GM21390 (cell line): ENCODE measurements around the gene UIMC1.

Experiments
- ATAC-seq: cut with Tn5 transposase; IDR thresholded peaks from one replicate; pipeline ENCODE4 v1.9.1; 2021; ENCODE audit not compliant: unreplicated experiment

UIMC1 gene

DNA sequence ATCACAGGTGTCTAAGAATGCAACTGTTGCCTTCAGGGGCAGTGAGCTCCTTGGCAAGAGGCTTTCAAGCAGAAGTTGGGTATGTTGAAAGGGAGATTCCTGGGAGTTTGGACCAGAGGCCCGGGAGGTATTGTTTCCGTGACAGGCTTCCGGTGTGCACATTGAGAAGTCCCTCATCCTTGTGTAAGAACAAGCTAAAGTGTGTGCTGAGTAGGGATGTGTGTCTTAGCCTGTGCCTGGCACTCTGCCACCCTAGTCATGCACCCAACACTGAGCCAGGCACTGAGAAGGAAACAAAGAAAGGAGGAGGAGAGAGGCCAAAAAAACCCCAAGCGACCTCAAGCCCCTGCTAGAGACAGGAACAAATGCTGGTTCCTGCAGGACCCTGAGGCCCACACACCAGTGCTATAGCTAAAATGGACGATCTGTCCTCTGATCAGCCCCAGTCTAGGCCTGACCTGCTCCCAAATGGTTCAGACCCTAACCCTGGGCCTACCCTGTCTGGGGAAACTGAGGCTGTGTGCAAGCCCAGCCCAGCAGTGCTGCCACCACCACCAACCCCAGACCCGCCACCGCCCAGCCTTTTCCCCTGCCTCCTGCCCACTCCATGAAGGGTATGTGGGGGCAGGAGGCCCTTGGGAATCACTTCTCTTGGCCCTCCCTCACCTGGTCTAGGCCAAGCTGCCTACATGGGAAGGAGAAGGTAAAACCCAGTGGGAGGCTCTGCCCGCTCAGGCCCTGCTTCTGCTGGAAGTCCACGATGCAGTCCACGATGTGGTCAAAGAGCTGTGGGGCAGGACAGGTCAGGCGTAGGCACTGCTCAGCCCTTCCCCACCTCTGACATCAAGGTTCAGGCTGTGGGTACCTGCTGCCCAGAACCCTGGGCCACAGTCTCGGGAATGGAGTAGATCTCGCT is 120.0 kb downstream of the UIMC1 start:
- no peak for ATAC-seq

DNA sequence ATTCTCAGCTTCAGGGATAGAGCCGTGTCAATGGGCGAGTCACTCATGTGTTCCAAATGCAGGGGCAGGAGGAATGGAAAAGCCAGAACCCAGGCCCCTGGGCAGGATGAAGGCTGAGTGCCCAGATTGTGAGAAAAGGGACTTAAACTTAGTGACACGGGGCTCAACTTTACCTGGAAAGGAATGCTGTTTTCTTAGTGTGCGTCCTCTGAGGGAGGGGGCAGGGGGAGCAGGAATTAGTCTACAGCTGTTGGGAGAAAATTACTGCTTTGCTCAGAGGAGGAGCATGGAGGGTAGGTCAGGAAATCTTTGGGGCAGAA is 122.0 kb downstream of the UIMC1 start:
- ATAC-seq = no peak

DNA sequence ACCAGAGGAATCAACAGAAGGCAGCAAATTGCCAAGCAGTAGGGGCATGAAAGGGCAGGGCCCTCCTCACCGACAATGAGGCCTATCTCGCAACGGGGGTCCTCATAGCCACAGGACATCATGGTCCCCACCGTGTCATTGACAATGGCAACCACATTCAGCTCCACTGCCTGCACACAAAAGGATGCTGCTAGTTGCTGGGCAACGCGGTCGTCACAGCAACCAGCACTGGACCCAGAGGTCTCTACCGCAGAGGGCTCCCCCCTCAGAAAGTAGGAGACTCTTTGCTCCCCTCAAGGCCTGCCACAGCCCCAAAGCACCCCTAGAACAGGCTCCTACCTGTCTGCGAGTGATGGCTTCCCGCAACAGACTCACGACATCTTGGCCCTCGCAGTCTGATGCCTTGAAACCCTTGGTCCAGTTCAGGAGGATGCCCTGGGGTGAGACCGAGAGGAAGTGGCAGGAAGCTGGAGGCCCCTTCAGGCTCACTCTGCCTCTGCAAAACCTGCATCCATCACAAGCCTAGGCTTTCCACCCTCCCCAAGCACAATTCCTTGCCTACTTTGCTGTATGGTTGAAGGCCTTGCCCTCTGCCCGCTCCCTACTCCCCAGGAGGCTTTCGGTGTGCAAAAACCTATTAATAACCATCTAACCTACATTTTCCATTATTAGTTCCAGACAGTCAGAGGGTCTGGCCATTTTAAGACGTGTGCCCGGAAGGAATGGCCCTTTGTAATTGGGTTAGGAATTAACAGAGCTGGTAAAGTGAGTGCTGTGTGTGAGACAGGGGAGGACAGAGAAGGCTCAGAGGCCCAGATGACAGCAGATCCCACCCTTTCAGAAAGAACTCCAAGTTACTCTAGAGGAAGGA is 122.6 kb downstream of the UIMC1 start:
- no peak for ATAC-seq

DNA sequence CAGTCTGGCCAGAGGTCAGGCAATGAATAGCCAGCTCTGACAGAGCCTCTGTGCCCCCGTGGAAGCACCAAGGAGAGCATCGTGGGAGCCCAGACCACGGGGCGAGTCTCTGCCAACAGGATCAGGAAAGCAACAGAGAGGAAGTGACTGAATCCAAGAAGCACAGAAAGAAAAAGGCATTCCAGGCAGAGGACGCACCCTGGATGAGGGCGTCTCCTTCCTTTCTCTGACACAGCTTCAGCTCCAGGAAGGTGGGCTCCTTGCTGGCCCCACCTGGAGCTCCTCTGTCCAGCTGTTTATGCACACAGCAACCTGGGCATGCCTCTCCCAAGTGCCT is 124.0 kb downstream of the UIMC1 start:
- ATAC-seq = no peak

DNA sequence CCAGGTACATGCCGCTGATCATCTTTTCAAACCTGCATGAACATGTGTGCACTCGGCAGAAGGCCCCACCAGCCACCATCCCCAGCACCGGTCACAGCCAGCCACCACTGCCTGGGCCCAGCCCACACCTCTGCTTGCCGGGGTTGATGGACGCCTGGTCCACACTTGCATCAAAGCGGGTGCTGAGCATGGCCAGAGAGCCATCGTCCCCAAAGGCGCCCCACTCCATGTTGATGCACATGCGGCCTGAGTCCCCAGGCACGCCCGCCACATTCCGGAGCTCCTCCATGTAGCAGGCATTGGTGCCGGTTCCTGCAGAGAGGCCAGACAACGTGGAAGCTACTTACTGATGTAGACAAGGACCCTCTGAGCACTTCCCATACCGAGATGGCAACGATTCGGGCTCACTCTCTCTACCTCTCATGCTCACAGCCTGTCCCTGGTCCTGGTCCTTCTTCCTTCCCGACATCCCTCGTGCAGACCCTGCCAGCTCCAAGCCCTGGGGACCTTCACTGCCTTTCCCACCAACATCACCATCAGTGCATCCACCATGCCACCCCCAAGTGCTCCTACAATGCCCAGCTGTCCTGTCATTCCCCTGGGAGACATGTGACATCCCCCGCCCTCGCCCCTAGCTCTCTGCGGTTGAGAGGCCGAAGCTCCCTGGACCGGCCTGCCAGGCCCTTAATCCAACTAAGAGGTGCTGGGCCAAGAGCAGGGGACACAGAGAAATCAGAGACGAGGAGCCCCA is 124.6 kb downstream of the UIMC1 start:
- no peak for ATAC-seq

DNA sequence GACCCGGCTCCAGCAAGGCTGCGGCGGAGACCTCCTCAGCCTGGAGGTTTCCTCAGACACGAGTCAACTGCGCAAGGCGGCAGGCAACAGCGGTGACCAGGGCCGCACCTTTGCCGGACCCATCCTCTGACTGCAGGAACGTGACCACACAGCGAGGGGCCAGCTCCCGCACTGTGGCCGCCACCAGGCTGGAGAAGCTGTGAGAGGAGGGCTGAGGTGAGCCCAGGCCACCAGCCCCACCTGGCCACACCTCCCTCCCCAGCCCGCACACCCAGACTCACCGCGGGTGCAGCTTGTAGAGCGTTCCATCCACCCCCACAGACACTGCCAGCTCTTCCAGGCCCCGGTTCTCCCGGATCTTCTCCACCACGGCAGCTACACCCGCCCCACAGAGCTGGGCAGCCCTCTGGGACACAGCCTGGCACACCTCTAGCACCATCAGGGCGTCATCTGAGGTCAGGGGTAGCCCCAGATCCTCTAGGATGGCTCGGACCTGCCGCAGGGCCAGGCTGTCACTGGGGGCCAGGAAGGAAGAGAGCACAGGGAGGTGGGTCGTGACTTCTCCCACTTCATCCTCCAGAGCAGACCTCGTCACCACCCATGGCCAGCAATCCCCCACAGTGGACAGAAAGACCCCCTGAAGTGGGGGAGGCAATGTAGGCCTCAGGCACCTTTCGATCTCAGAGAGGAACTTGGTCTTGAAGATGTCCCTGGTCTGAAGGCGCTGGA is 125.4 kb downstream of the UIMC1 start:
- no peak for ATAC-seq

DNA sequence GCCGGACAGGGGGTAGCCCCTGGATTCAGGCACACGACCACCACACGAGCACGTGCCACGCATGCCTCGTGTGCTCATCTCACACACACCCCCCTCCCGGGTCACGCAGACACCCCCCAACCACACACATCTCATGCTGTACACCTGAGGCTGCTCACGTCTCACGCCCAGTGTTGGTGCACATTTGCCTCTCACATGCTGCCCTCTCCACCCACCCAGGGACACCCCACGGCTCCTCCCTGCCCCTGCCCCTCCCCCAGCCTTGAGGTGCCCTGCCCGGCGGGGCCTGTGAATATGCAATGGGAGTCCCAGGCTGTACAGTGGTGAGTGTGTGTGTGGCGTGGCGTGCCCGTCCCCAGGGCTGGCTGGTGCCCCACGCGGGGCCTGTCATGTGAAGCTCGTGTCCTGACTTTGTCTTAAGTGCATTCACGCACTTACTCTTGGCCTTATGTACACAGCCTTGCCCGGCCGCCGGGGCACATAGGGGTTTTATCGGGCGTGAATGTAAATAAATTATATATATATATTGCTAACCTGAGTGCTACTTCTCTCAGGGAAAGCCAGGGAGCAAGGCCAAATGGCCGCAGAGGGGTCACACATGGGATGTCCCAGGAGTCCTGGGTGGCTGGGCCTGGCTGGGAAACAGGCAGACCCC is 126.1 kb downstream of the UIMC1 start:
- no peak for ATAC-seq

DNA sequence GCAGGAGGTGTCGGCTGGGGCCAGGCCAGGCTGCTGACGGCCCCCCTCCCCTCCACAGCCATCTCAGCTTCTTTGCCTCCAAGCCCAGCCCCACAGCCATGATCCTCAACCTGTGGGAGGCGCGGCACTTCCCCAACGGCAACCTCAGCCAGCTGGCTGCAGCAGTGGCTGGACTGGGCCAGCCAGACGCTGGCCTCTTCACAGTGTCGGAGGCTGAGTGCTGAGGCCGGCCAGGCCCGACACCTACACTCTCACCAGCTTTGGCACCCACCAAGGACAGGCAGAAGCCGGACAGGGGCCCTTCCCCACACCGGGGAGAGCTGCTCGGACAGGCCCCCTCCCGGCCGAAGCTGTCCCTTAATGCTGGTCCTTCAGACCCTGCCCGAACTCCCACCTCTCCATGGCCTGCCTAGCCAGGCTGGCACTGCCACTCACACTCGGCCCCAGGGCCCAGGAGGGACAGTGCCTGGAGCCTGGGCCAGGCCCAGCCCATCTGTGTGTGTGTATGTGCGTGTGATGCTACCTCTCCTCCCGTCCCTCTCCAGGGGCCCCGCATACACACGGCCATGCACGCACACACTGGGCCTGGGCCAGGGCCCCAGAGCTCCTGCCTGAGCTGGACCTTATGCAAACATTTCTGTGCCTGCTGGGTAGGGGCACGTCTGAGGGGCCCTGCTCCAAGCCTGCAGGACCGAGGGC is 126.8 kb downstream of the UIMC1 start:
- ATAC-seq = no peak

DNA sequence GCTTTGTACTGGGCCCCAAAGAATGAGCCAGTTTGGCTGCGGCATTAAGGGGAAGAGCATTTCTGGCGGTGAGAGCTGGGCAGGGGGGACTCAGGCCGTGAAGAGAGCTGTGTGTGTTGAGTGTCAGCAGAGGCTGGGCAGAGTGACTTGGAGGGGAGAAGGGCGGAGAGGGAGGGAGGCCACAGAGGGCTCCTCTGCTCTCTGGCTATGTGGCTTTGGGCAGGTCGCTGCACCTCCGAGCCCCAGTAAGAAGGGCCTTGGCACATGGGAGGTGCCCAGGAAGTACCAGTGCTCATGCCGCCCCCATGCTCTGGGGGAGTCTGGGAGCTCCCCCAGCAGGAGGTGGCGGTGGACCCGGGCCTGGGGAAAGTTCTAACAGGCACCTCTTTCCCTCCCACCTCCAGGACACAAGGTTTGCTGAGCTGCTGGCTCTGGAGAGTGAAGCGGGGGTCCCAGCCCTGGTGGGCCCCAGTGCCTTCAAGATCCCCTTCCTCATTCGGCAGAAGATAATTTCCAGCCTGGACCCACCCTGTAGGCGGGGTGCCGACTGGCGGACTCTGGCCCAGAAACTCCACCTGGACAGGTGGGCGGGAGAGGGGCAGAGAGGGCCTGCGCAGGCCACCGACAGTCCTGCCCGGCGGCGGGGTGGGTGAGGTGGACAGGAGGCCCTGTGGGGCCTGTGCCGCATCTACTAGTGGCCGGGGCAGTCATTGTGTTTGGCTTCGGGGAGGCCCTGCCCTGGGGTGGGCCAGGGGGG is 127.5 kb downstream of the UIMC1 start:
- ATAC-seq = no peak

DNA sequence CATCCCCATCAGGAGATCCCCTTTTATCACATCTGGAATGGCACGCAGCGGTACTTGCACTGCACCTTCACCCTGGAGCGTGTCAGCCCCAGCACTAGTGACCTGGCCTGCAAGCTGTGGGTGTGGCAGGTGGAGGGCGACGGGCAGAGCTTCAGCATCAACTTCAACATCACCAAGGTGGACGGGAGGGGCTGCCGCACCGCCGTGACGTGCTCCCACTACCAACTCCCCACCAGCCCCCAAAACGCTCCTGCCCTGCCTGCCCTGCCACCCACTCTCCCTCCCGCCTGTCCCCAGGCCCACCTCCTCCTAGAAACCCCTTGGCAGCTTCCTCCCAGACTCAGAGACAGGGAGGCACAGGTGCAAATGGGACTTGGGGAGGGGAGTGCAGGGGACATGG is 128.1 kb downstream of the UIMC1 start:
- ATAC-seq = no peak

DNA sequence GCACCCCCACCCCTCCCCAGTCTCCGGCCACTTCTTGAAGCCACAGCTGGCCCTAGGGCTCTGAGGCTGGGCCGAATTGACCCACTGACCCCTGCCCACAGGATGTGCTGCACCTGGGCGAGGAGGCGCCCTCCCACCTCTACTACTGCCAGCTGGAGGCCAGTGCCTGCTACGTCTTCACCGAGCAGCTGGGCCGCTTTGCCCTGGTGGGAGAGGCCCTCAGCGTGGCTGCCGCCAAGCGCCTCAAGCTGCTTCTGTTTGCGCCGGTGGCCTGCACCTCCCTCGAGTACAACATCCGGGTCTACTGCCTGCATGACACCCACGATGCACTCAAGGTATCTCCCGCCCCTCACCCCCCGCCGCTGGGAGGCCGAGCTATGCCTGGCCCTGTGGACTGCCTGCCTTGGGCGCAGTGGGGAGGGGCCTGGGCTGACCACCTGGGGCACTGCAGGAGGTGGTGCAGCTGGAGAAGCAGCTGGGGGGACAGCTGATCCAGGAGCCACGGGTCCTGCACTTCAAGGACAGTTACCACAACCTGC is 128.7 kb downstream of the UIMC1 start:
- ATAC-seq = no peak

DNA sequence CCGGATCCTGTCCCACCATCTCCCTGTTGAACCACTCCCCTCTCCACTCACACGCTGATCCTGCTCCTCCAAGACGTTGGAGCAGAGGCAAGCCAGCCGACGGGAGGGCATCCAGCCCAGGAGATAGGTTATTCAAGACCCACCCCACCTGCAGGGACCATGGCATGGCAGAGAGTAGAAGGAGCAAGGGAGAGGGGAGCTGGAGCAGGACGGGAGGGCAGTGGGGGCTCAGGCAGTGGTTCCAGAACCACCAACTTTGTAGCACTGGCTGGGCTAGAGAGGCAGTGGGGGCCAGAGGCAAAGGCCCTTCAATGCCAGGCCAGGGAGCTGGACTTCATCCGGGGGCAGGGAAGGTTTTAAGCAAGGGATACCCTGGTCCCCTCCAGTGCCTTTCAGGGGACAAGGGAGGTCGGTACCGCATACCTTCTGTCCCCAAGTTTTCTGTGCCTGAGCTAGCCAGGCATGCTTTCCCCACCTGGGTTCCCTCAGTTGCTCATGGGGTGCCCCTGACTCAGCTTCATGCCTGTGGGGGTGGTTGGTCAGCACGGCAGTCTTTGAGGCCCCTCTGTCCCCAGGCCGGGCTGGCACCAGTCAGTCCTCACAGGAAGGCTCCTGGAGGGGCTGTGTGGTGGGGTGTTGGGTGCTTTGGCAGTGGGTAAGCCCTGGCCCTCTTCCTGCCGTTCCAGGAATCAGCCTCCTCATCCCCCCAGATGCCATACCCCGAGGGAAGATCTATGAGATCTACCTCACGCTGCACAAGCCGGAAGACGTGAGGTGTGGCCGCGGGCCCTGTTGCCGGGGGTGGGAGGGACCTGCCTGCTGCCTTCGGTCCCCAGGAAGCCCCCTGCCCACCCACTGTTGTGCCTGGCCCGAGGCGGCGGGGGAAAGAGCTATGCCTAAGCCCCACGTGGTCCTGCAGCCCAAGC is 129.8 kb downstream of the UIMC1 start:
- no peak for ATAC-seq

DNA sequence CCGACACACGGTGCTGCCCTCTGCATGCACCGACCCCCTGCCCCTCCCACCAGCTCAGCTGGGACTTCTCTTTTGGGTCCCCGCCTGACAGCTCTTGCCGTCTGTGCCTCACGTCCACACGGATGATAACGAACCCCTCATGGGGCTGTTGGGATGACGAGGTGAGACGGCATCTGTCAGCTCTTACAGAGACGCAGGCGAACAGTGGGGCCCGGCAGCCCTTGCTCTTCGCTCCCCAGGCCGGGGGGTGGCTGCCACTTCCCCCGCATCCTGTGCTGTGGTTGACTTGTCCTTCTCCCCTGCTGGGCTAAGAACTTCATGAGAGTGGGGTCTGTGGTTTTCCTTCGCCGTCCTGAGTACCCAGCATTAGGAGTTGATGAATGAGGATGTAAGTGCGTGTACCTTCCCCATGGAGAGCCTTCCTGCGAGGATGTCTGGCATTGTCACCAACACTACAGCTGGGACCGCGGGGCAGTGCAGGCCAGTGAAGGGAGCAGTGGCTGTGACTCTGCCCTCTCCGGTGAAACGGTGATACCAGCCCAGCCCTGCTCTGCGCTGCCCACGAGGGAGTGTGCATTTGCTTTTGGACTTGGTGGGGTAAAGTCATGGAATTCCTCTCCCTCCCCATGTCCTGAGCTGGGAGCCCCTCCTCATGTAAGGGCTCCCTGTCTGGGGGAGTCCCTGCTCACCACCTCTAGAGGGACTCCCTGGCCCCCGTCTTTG is 130.6 kb downstream of the UIMC1 start:
- ATAC-seq = no peak

DNA sequence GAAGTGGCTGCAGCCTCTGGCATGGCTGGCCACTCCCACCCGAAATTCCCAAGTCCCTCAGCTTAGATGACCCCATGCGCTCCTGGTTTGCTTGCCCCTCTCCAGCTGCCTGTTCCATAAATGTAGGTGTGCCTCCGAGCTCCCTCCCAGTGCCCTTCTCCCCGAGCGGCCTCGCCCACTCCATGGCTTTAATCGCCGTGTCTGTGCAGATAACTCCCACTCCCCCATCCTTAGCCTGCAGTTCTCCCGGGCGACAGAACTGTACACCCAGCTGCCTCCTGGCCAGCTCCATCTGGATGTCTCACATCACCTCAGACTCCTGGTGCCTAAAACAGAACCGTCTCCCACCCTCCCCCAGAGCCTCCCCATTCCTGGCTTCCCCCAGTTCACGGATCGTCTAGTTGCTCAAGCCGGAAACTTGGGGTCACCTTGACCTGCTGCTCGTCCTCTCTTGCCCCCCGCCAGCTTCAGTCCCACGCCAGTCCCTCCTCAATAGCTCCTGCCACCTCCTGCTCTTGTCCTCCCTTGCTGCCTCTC is 131.5 kb downstream of the UIMC1 start:
- no peak for ATAC-seq

DNA sequence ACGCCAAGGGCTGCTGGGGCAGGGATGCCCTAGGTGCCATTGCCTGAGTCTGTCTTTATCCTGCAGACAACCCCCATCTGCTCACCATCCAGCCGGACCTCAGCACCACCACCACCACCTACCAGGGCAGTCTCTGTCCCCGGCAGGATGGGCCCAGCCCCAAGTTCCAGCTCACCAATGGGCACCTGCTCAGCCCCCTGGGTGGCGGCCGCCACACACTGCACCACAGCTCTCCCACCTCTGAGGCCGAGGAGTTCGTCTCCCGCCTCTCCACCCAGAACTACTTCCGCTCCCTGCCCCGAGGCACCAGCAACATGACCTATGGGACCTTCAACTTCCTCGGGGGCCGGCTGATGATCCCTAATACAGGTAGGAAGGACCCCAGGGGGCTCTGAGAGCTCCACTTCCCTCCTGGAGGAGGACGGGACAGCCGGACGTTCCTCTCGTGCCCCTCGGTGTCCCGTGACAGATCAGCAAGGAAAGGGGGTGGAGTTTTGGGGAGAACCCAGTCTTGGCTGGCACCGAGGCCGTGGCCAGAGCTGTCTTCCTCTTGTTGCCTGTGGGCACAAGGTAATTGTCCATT is 132.3 kb downstream of the UIMC1 start:
- ATAC-seq = no peak

DNA sequence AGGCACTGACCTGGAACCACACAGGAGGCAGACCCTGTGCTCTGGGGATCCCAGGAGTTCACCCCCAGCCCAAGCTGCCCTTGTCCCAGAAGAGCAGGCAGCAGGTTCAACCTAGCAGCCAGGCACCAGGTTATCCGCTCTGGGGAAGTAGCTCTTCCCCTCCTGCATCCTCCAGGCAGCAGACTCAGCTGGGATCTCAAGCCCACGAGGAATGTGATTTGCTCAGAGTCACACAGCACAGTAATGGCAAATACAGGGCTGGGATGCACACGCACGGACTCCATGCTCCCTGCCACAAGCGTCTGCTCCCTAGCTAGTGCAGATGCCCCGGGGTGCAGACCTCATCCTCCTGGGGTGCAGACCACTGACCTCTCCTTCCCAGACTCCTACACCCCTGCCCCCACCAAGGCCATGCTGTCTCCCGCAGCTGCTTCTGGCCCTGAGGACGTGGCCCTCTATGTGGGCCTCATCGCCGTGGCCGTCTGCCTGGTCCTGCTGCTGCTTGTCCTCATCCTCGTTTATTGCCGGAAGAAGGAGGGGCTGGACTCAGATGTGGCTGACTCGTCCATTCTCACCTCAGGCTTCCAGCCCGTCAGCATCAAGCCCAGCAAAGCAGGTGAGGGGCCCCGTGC is 132.9 kb downstream of the UIMC1 start:
- no peak for ATAC-seq
